H1 (cell line): ENCODE measurements around the gene SLC25A21. TPM values are rescaled to one million over a fixed set of nuclear protein-coding genes. Genes with fewer than 3 reads are reported as not detected.

ENCODE experiments used
- CTCF ChIA-PET: fragments of 300-600 bp; sonication (Branson Sonifier 250); formaldehyde crosslinking; loops from one replicate; lab custom pipeline; 2021; ENCODE audit not compliant: partially characterized antibody; lab: Charles Lee
- POLR2A ChIA-PET: fragments of 300-600 bp; sonication (Branson Sonifier 250); formaldehyde crosslinking; loops from one replicate; lab custom pipeline; 2021; ENCODE audit warnings: inconsistent platforms; ENCODE audit not compliant: partially characterized antibody; lab: Charles Lee
- DNase-seq, 2 experiments: peaks; one replicate each; pipeline versions ENCODE4 v3.0.0 to v3.0.0-alpha.2; 2010 to 2022; ENCODE audit warnings: low spot score in 2 of 2, low read depth in 1 of 2, mixed read lengths in 1 of 2
- FAIRE-seq: peaks from 2 replicates; lab custom pipeline; 2011; peaks lifted over from hg19 to GRCh38; lab: Jason Lieb, UNC
- H2AFZ ChIP-seq: 2 replicates; pipeline ENCODE4 v1.8.1; 2012; ENCODE audit warnings: low read length, inconsistent platforms
- H2AK5ac ChIP-seq: 2 replicates; pipeline ENCODE4 v1.6.1; 2013; ENCODE audit warnings: low read depth, low read length
- H2BK120ac ChIP-seq: replicated peaks from 2 replicates; pipeline ENCODE3; 2013; ENCODE audit warnings: low read depth, low read length, inconsistent platforms
- H2BK12ac ChIP-seq: 2 replicates; pipeline ENCODE4 v1.6.1; 2013; ENCODE audit warnings: low read depth, low read length
- H2BK15ac ChIP-seq: 2 replicates; pipeline ENCODE4 v1.6.1; 2013; ENCODE audit warnings: low read length
- H2BK20ac ChIP-seq: 2 replicates; pipeline ENCODE4 v1.6.1; 2013; ENCODE audit warnings: low read length
- H2BK5ac ChIP-seq: 2 replicates; pipeline ENCODE4 v1.6.1; 2013; ENCODE audit warnings: low read depth, low read length
- H3K14ac ChIP-seq: 2 replicates; pipeline ENCODE4 v1.6.1; 2013; ENCODE audit warnings: inconsistent platforms; ENCODE audit not compliant: insufficient read length
- H3K18ac ChIP-seq: 2 replicates; pipeline ENCODE4 v1.6.1; 2013; ENCODE audit warnings: low read length; ENCODE audit errors: extremely low read depth
- H3K23ac ChIP-seq: 2 replicates; pipeline ENCODE4 v1.6.1; 2013; ENCODE audit warnings: inconsistent platforms; ENCODE audit not compliant: insufficient read length
- H3K23me2 ChIP-seq: 2 replicates; pipeline ENCODE4 v1.6.1; 2013; ENCODE audit warnings: low read depth, low read length
- H3K27ac ChIP-seq: 2 replicates; pipeline ENCODE4 v1.6.1; 2011; ENCODE audit warnings: low read depth, low read length, inconsistent platforms
- H3K27me3 ChIP-seq, 4 experiments: replicated peaks in 1 of 4; 1 replicate in 1 of 4; 2 replicates in 3 of 4; pipeline versions ENCODE4 v1.6.1 to v1.8.1; 2011 to 2013; ENCODE audit warnings: low read length in 3 of 4, mild to moderate bottlenecking in 3 of 4, inconsistent platforms in 2 of 4, mixed read lengths in 2 of 4, moderate library complexity in 1 of 4; ENCODE audit not compliant: control insufficient read depth in 3 of 4, insufficient read depth in 3 of 4; ENCODE audit errors: extremely low read depth in 1 of 4
- H3K36me3 ChIP-seq, 4 experiments: 2 replicates each; pipeline versions ENCODE4 v1.6.1 to v1.8.1; 2011 to 2013; ENCODE audit warnings: mild to moderate bottlenecking in 4 of 4, low read length in 3 of 4, moderate library complexity in 2 of 4, control low read depth in 1 of 4, inconsistent platforms in 1 of 4; ENCODE audit not compliant: insufficient read depth in 4 of 4, control insufficient read depth in 2 of 4
- H3K4ac ChIP-seq: replicated peaks from 2 replicates; pipeline ENCODE3; 2013; ENCODE audit warnings: low read length, low read depth, mixed read lengths, inconsistent platforms; ENCODE audit not compliant: insufficient read length
- H3K4me1 ChIP-seq, 4 experiments: replicated peaks in 1 of 4; 1 replicate in 1 of 4; 2 replicates in 3 of 4; pipeline versions ENCODE4 v1.6.1 to v1.8.1; 2011 to 2013; ENCODE audit warnings: low read length in 3 of 4, inconsistent platforms in 2 of 4, mixed read lengths in 1 of 4; ENCODE audit not compliant: insufficient read depth in 4 of 4, control insufficient read depth in 3 of 4
- H3K4me2 ChIP-seq, 2 experiments: 2 replicates each; pipeline versions ENCODE4 v1.6.1 to v1.8.1; 2011 to 2013; ENCODE audit warnings: low read depth in 2 of 2, low read length in 2 of 2, control low read depth in 1 of 2, inconsistent platforms in 1 of 2, mild to moderate bottlenecking in 1 of 2; ENCODE audit not compliant: insufficient read depth in 1 of 2
- H3K4me3 ChIP-seq, 4 experiments: fragments of 200-600, 300-600 bp in 1 of 4; sonication (generic), shearing (Covaris generic), sonication (Bioruptor Twin) in 1 of 4; 2 replicates each; pipeline versions ENCODE4 v1.5.1 to v1.8.1; 2011 to 2016; ENCODE audit warnings: low read length in 4 of 4, low read depth in 3 of 4, control low read depth in 2 of 4, inconsistent platforms in 2 of 4, mild to moderate bottlenecking in 2 of 4, mixed read lengths in 1 of 4, moderate library complexity in 1 of 4; ENCODE audit not compliant: insufficient read depth in 2 of 4; ENCODE audit errors: extremely low read depth in 1 of 4
- H3K56ac ChIP-seq: replicated peaks from 2 replicates; pipeline ENCODE3; 2013; ENCODE audit warnings: low read depth, mild to moderate bottlenecking, mixed read lengths, low read length, inconsistent platforms; ENCODE audit not compliant: insufficient read length
- H3K79me1 ChIP-seq: 2 replicates; pipeline ENCODE4 v1.6.1; 2013; ENCODE audit warnings: low read depth, low read length, control low read depth
- H3K79me2 ChIP-seq, 2 experiments: 2 replicates each; pipeline versions ENCODE4 v1.6.1 to v1.8.1; 2012 to 2013; ENCODE audit warnings: low read length in 2 of 2, mild to moderate bottlenecking in 2 of 2, inconsistent platforms in 1 of 2; ENCODE audit not compliant: insufficient read depth in 2 of 2, control insufficient read depth in 1 of 2
- H3K9ac ChIP-seq, 4 experiments: replicated peaks in 1 of 4; 1 replicate in 1 of 4; 2 replicates in 3 of 4; pipeline versions ENCODE4 v1.6.1 to v1.8.1; 2011 to 2013; ENCODE audit warnings: low read depth in 3 of 4, low read length in 3 of 4, control low read depth in 2 of 4, mild to moderate bottlenecking in 2 of 4, moderate library complexity in 2 of 4, inconsistent platforms in 1 of 4; ENCODE audit errors: extremely low read depth in 1 of 4
- H3K9me3 ChIP-seq, 2 experiments: 2 replicates each; pipeline versions ENCODE4 v1.6.1 to v1.8.1; 2012 to 2013; ENCODE audit warnings: mild to moderate bottlenecking in 2 of 2, moderate library complexity in 2 of 2, control low read depth in 1 of 2, inconsistent platforms in 1 of 2, low read depth in 1 of 2, low read length in 1 of 2, mixed read lengths in 1 of 2; ENCODE audit not compliant: insufficient read depth in 2 of 2
- H4K20me1 ChIP-seq, 2 experiments: replicated peaks in 1 of 2; 2 replicates each; pipeline versions ENCODE3 to v1.8.1; 2011 to 2013; ENCODE audit warnings: inconsistent platforms in 2 of 2, low read length in 2 of 2, mild to moderate bottlenecking in 1 of 2; ENCODE audit not compliant: insufficient read depth in 2 of 2, control insufficient read depth in 1 of 2
- H4K5ac ChIP-seq: 2 replicates; pipeline ENCODE4 v1.6.1; 2013; ENCODE audit warnings: low read length, low read depth, mixed read lengths, inconsistent platforms; ENCODE audit not compliant: insufficient read length
- H4K8ac ChIP-seq: 2 replicates; pipeline ENCODE4 v1.8.0; 2013; ENCODE audit warnings: mild to moderate bottlenecking, moderate library complexity, low read length, inconsistent platforms; ENCODE audit not compliant: insufficient read depth; ENCODE audit errors: extremely low read depth
- H4K91ac ChIP-seq: replicated peaks from 2 replicates; pipeline ENCODE3; 2013; ENCODE audit warnings: low read length, mixed read lengths, inconsistent platforms; ENCODE audit not compliant: insufficient read length
- CBX8 ChIP-seq: fragments of 300-800, 300-1000 bp; sonication (generic); IDR thresholded peaks from 2 replicates; pipeline ENCODE4 v1.7.1; 2016; ENCODE audit warnings: low read depth, low read length, borderline replicate concordance
- EGR1 ChIP-seq: IDR thresholded peaks from 2 replicates; pipeline ENCODE4 v1.6.1; 2011; ENCODE audit warnings: low read depth, low read length, borderline replicate concordance
- EZH2 ChIP-seq: fragments of 200-600 bp; sonication (generic); IDR thresholded peaks from 2 replicates; pipeline ENCODE4 v1.7.1; 2012; ENCODE audit warnings: low read depth, mild to moderate bottlenecking, moderate library complexity, low read length, inconsistent platforms; ENCODE audit not compliant: severe bottlenecking
- GTF2F1 ChIP-seq: IDR thresholded peaks from 2 replicates; pipeline ENCODE4 v1.6.1; 2012; ENCODE audit warnings: low read depth, low read length, improper control_type of control experiment, borderline replicate concordance
- HDAC2 ChIP-seq, 2 experiments: fragments of 300-600 bp in 1 of 2; sonication (generic) in 1 of 2; IDR thresholded peaks; 2 replicates each; pipeline ENCODE4 v1.6.1; 2011 to 2012; ENCODE audit warnings: low read depth in 2 of 2, low read length in 2 of 2, mild to moderate bottlenecking in 2 of 2, moderate library complexity in 2 of 2, borderline replicate concordance in 1 of 2, inconsistent platforms in 1 of 2
- JUND ChIP-seq: IDR thresholded peaks from 2 replicates; pipeline ENCODE4 v1.6.1; 2011; ENCODE audit warnings: mild to moderate bottlenecking, improper control_type of control experiment, low read length
- KDM4A ChIP-seq: IDR thresholded peaks from one replicate; pipeline ENCODE4 v1.7.1; 2012; ENCODE audit warnings: low read depth, mild to moderate bottlenecking, moderate library complexity, low read length, inconsistent platforms; ENCODE audit not compliant: severe bottlenecking
- SAP30 ChIP-seq: fragments of 300-600 bp; sonication (generic); IDR thresholded peaks from 2 replicates; pipeline ENCODE4 v1.7.1; 2012; ENCODE audit warnings: low read length, moderate library complexity, mild to moderate bottlenecking, inconsistent platforms; ENCODE audit not compliant: insufficient read depth, insufficient replicate concordance
- SP2 ChIP-seq: IDR thresholded peaks from 2 replicates; pipeline ENCODE4 v1.6.1; 2012; ENCODE audit warnings: mild to moderate bottlenecking, low read length, inconsistent platforms
- SP4 ChIP-seq: IDR thresholded peaks from 2 replicates; pipeline ENCODE4 v1.6.1; 2012; ENCODE audit warnings: low read length, inconsistent platforms
- TCF12 ChIP-seq: IDR thresholded peaks from 2 replicates; pipeline ENCODE4 v1.6.1; 2011; ENCODE audit warnings: low read depth, mild to moderate bottlenecking, low read length
- USF2 ChIP-seq: IDR thresholded peaks from 2 replicates; pipeline ENCODE4 v1.6.1; 2011; ENCODE audit warnings: low read length, improper control_type of control experiment
- ZNF274 ChIP-seq: IDR thresholded peaks from 2 replicates; pipeline ENCODE4 v1.7.0; 2012; ENCODE audit warnings: low read length, borderline replicate concordance; ENCODE audit errors: extremely low read depth
- WGBS, 2 experiments: shearing (Covaris generic) in 1 of 2; methylation state at CpG; one replicate each; pipeline versions ENCODE4 v1.1.6 to v1.1.7; 2013 to 2015; ENCODE audit warnings: low lambda C conversion rate in 2 of 2, mixed read lengths in 2 of 2, inconsistent platforms in 1 of 2, low coverage in 1 of 2, missing lambda C conversion rate in 1 of 2; ENCODE audit not compliant: insufficient replicate concordance in 2 of 2, insufficient coverage in 1 of 2, insufficient read length in 1 of 2; ENCODE audit errors: extremely low coverage in 1 of 2, missing lambda C conversion rate in 1 of 2; 5-methylcytosine and 5-hydroxymethylcytosine counted together
- polyA plus RNA-seq, 7 experiments: library from polyadenylated mRNA; depleted of rRNA in 3 of 7; stranded (reverse) in 5 of 7; unstranded in 2 of 7; fragments of >200 nt in 5 of 7; fragments of 200-250 nt in 2 of 7; gene quantifications; 1 replicate in 5 of 7; 2 replicates in 1 of 7; 4 replicates in 1 of 7; pipeline versions ENCODE4 v1.2.1 to v1.2.3, GENCODE V29; 2011 to 2013; ENCODE audit warnings: missing spikeins in 2 of 7, mixed read lengths in 2 of 7
- total RNA-seq: library from RNA; stranded (reverse); fragmentation: NEBNext Ultra II Directional; extraction: Animal tissue kit (Norgen Biotek cat#: 25700); gene quantifications from 2 replicates; pipeline ENCODE4 v1.2.1, GENCODE V29; 2021

Gene SLC25A21
- total and polyA plus RNA-seq, 2 of the 8 experiments (the other 6 are each of a cell fraction or from before 2014, with no cell fraction given): 6.9 to 15.7 TPM

DNA sequence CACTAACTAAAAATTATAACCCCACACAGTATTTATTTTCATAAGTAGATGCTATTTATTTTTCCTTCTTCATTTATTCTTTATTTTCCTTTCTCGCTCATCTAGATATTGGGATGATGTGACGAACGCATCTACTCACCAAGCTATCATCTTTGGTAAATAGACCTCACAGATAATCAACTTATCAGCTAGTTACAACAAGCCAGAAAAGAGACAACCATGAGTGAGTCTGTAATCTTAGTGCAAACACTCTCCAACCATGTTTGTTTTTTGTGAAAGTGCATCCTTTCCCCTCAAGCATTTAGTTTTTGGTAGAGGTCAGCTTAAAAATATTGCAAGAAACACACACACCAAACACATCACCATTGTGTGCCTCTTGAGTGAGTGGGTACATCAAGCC is 84.9 kb downstream of the SLC25A21 start:
- Histone ChIP-seq H3K56ac (no peak overlapping the region), H4K91ac (no peak overlapping the region), H3K27ac (no peak overlapping the region), H3K18ac (no peak overlapping the region), H2AFZ (no peak overlapping the region), H3K9ac (no peak overlapping the region), H2BK12ac (no peak overlapping the region), H3K79me2 (no peaks in the 10 kb centered on the region), H3K4me3 (no peak overlapping the region), H3K4ac (no peak overlapping the region), H3K14ac (no peak overlapping the region), H4K20me1 (no peaks in the 10 kb centered on the region), H4K5ac (no peak overlapping the region), H2BK120ac (no peak overlapping the region), H2BK5ac (no peak overlapping the region), H3K4me2 (no peak overlapping the region), H2BK15ac (no peak overlapping the region), H2BK20ac (no peak overlapping the region), H4K8ac (no peak overlapping the region), H3K79me1 (no peaks in the 10 kb centered on the region), H3K36me3 (no peaks in the 10 kb centered on the region), H3K4me1 (no peaks in the 10 kb centered on the region), H3K27me3 (no peaks in the 10 kb centered on the region), H3K23me2 (no peaks in the 10 kb centered on the region; the same call in 1 of the 2 replicates), H2AK5ac (no peak overlapping the region), H3K9me3 (no peaks in the 10 kb centered on the region), H3K23ac (no peak overlapping the region)
- POLR2A ChIA-PET: interaction anchor here (0.8 kb wide), 1 partner anchor 9 kb away, joined by 3 read pairs; no protein-coding TSS in a partner anchor
- no peak for DNase-seq
- 97% methylated on average over 3 of the region's 3 CpGs; no CpG with 5 or more reads in 1 of the 2 experiments for WGBS, 2 experiments
- CTCF ChIA-PET: no interaction called here
- no peak for TF ChIP-seq EZH2
- TF ChIP-seq JUND: no peak
- TF ChIP-seq SP4: no peak
- no peak for TF ChIP-seq EGR1
- TF ChIP-seq GTF2F1: no peak
- no peak for TF ChIP-seq TCF12
- TF ChIP-seq SP2: no peak
- no peak for TF ChIP-seq KDM4A
- TF ChIP-seq HDAC2 (IDR thresholded peaks at IDR 0.05; ENCODE audit: borderline replicate concordance in 1 of 2, low read depth in 2 of 2, low read length in 2 of 2): no peak
- TF ChIP-seq SAP30: no peak
- no peak for TF ChIP-seq USF2
- TF ChIP-seq ZNF274: no peak
- no peak for TF ChIP-seq CBX8
- no peak for FAIRE-seq
